Skin of body (tissue), 3 donors: ENCODE results near the gene SHC1. TPM values are rescaled to one million over a fixed set of nuclear protein-coding genes. Genes with fewer than 3 reads are reported as not detected.

Source experiments
- DNase-seq: peaks from one replicate; lab custom pipeline; 2025; lab: John Stamatoyannopoulos, UW
- small RNA-seq: library from RNA; depleted of rRNA; stranded (forward); fragments of <200 nt; gene quantifications from one replicate; pipeline ENCODE3, GENCODE V24; 2014; ENCODE audit warnings: low replicate concordance
- total RNA-seq: library from RNA; depleted of rRNA; stranded (reverse); fragments of >200 nt; gene quantifications from one replicate; pipeline ENCODE4 v1.2.3, GENCODE V29; 2014

The SHC1 gene
- total RNA-seq, 1 donor from 2014 or later: 42.9 TPM

GRCh38 chr1:154940213-154940560 lies 30.4 kb downstream of the SHC1 start:
- DNase-seq: no peak

GRCh38 chr1:154938604-154939399 lies 31.7 kb downstream of the SHC1 start:
- DNase-seq: no peak

GRCh38 chr1:154937988-154938386 lies 32.6 kb downstream of the SHC1 start:
- no peak for DNase-seq

GRCh38 chr1:154937085-154937987 lies 33.2 kb downstream of the SHC1 start:
- peak; percentile 99 for DNase-seq

- peak; percentile 99 for DNase-seq
These were observed 33.9 kb downstream of the SHC1 start, which contains the start of gene PMVK for GRCh38 chr1:154936555-154937084. Gene PMVK, minus strand, starts transcription at chr1:154936719. Its CDS starts 34 bp downstream, at chr1:154936685.

GRCh38 chr1:154935749-154936554 lies 34.6 kb downstream of the SHC1 start:
- DNase-seq: no peak

GRCh38 chr1:154934358-154934948 lies 36.1 kb downstream of the SHC1 start:
- DNase-seq: no peak

- DNase-seq: no peak
These were observed 38.5 kb downstream of the SHC1 start for GRCh38 chr1:154931940-154932487.

- DNase-seq: no peak
These were observed 44.3 kb downstream of the SHC1 start for GRCh38 chr1:154926201-154926600.

- no peak for DNase-seq
These were observed 45.0 kb downstream of the SHC1 start for GRCh38 chr1:154925335-154926170.

GRCh38 chr1:154923695-154924094 lies 46.9 kb downstream of the SHC1 start:
- no peak for DNase-seq

- no peak for DNase-seq
These were observed 57.3 kb downstream of the SHC1 start for GRCh38 chr1:154913273-154913672.

- no peak for DNase-seq
These were observed 57.8 kb downstream of the SHC1 start for GRCh38 chr1:154912755-154913154.

Small RNA genes within 50 kb of the gene (small RNA-seq; reads per million reads assigned to genes)
- gene MIR4258 (not detected), gene RF00017 (not detected)

Other genes starting within 250 kb of the SHC1 start
- 0.99 TPM for gene KCNN3, start 100.5 kb downstream of the SHC1 start, total RNA-seq
- gene PMVK, start 34.0 kb downstream of the SHC1 start, total RNA-seq: 18.9 TPM
- gene PBXIP1, start 14.6 kb downstream of the SHC1 start, total RNA-seq: 61.8 TPM
- 14.6 TPM for gene PYGO2, start 9.0 kb downstream of the SHC1 start, total RNA-seq
- gene CKS1B, start 3.9 kb upstream of the SHC1 start, total RNA-seq: 43.1 TPM
- 13.2 TPM for gene FLAD1, start 12.6 kb upstream of the SHC1 start, total RNA-seq
- not detected for gene LENEP, start 22.8 kb upstream of the SHC1 start, total RNA-seq
- 25.5 TPM for gene ZBTB7B, start 32.1 kb upstream of the SHC1 start, total RNA-seq
- gene DCST2, start 63.0 kb upstream of the SHC1 start, total RNA-seq: 0.49 TPM
- gene DCST1, start 63.1 kb upstream of the SHC1 start, total RNA-seq: 0.10 TPM
- gene ADAM15, start 80.6 kb upstream of the SHC1 start, total RNA-seq: 46.0 TPM
- gene EFNA4, start 93.0 kb upstream of the SHC1 start, total RNA-seq: 9.0 TPM
- 10.9 TPM for gene EFNA3, start 108.1 kb upstream of the SHC1 start, total RNA-seq
- gene EFNA1, start 157.1 kb upstream of the SHC1 start, total RNA-seq: 45.1 TPM
- 18.5 TPM for gene SLC50A1, start 165.1 kb upstream of the SHC1 start, total RNA-seq
- 10.0 TPM for gene DPM3, start 169.8 kb upstream of the SHC1 start, total RNA-seq
- 67.5 TPM for gene KRTCAP2, start 202.6 kb upstream of the SHC1 start, total RNA-seq
- 0.20 TPM for gene TRIM46, start 203.1 kb upstream of the SHC1 start, total RNA-seq
- 32.5 TPM for gene THBS3, start 237.2 kb upstream of the SHC1 start, total RNA-seq
- gene MTX1, start 237.9 kb upstream of the SHC1 start, total RNA-seq: 19.1 TPM